ENCODE measurements around the gene GTF2E1. TPM values are rescaled to one million over a fixed set of nuclear protein-coding genes. Genes with fewer than 3 reads are reported as not detected.

GTF2E1 gene
- polyA plus RNA-seq, 3 donors = 6.1 to 7.9 (median 6.9) TPM

GRCh38 chr3:120775411-120775810 lies 32.9 kb downstream of the GTF2E1 start:
- no peaks in the 10 kb centered on the region for H3K79me2 ChIP-seq (ENCODE audit: insufficient read depth, low read length)
- H3K9me3 Mint-ChIP-seq = no peaks in the 10 kb centered on the region
- no peaks in the 10 kb centered on the region for H3K27me3 Mint-ChIP-seq (ENCODE audit: low read depth in 3 of 3)
- no peaks in the 10 kb centered on the region for H3K9me3 ChIP-seq (replicated peaks in 1 of 2; ENCODE audit: control insufficient read depth in 1 of 2, insufficient read depth in 1 of 2, low read length in 2 of 2)
- no peak for DNase-seq
- H2AFZ ChIP-seq (ENCODE audit: insufficient read depth, low read depth, low read length, poor library complexity, severe bottlenecking) = no peak overlapping the region
- no peak overlapping the region for H3K27ac Mint-ChIP-seq
- H3K4me3 ChIP-seq (replicated peaks in 1 of 3; ENCODE audit: low read depth in 2 of 3, low read length in 3 of 3) = no peak overlapping the region
- peaks cover 24 to 25% of the 10 kb centered on the region in 2 donors for H3K36me3 Mint-ChIP-seq
- no peaks in the 10 kb centered on the region for H3K27me3 ChIP-seq (ENCODE audit: control insufficient read depth in 2 of 2, insufficient read depth in 2 of 2, low read length in 2 of 2)
- H3K27ac ChIP-seq (ENCODE audit: low read depth in 1 of 2, low read length in 2 of 2) = no peak overlapping the region
- TF ChIP-seq, protein P1, sequence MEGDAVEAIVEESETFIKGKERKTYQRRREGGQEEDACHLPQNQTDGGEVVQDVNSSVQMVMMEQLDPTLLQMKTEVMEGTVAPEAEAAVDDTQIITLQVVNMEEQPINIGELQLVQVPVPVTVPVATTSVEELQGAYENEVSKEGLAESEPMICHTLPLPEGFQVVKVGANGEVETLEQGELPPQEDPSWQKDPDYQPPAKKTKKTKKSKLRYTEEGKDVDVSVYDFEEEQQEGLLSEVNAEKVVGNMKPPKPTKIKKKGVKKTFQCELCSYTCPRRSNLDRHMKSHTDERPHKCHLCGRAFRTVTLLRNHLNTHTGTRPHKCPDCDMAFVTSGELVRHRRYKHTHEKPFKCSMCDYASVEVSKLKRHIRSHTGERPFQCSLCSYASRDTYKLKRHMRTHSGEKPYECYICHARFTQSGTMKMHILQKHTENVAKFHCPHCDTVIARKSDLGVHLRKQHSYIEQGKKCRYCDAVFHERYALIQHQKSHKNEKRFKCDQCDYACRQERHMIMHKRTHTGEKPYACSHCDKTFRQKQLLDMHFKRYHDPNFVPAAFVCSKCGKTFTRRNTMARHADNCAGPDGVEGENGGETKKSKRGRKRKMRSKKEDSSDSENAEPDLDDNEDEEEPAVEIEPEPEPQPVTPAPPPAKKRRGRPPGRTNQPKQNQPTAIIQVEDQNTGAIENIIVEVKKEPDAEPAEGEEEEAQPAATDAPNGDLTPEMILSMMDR (IDR thresholded peaks at IDR 0.05) = no peak
- no peak overlapping the region for H3K4me3 Mint-ChIP-seq
- no peaks in the 10 kb centered on the region for H3K4me1 Mint-ChIP-seq
- no peaks in the 10 kb centered on the region for H4K20me1 ChIP-seq (ENCODE audit: insufficient read depth, low read length)
- no peaks in the 10 kb centered on the region for H3K4me1 ChIP-seq (ENCODE audit: control insufficient read depth in 1 of 2, insufficient read depth in 2 of 2, low read length in 2 of 2)
- H3K4me2 ChIP-seq (replicated peaks; ENCODE audit: extremely low read depth, low read length, poor library complexity, severe bottlenecking) = no peak overlapping the region
- intact Hi-C loops (cut with micrococcal nuclease) = no loop called here
- H3K9ac ChIP-seq (ENCODE audit: insufficient read depth, low read length, poor library complexity, severe bottlenecking) = no peak overlapping the region
- WGBS (ENCODE audit: insufficient coverage) = 100% methylated on average over 2 of the region's 4 CpGs
- peaks cover 54 to 92% of the 10 kb centered on the region in 2 donors for H3K36me3 ChIP-seq (replicated peaks in 1 of 2; ENCODE audit: control insufficient read depth in 1 of 2, insufficient read depth in 2 of 2, low read length in 2 of 2)

DNA sequence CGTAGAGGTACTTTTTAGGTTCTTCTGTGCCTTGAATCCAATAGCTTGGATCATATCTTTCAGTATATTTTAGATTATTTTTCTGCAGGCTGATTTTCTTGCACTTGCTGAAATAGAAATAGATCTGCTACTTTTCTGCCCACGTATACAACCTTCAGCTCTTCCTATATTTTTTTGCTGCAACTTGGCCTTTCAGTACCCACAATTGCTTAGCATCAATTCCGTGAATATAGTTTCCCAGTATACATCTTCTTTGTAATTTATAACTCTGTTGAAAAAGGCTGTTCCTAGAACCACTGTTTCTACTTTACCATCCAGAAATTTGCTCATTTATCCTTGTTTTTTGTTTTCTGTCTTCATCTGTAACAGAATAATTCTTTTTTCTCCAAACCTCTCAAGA lies 36.2 kb downstream of the GTF2E1 start:
- Histone ChIP-seq H3K27ac (ENCODE audit: low read depth in 1 of 2, low read length in 2 of 2) (no peak overlapping the region), H3K4me3 (replicated peaks in 1 of 3; ENCODE audit: low read depth in 2 of 3, low read length in 3 of 3) (no peak overlapping the region), H2AFZ (ENCODE audit: insufficient read depth, low read depth, low read length, poor library complexity, severe bottlenecking) (no peak overlapping the region), H3K4me1 (ENCODE audit: control insufficient read depth in 1 of 2, insufficient read depth in 2 of 2, low read length in 2 of 2) (no peaks in the 10 kb centered on the region), H3K9ac (ENCODE audit: insufficient read depth, low read length, poor library complexity, severe bottlenecking) (no peak overlapping the region), H3K79me2 (ENCODE audit: insufficient read depth, low read length) (no peaks in the 10 kb centered on the region), H3K4me2 (replicated peaks; ENCODE audit: extremely low read depth, low read length, poor library complexity, severe bottlenecking) (no peak overlapping the region), H4K20me1 (ENCODE audit: insufficient read depth, low read length) (no peaks in the 10 kb centered on the region), H3K27me3 (ENCODE audit: control insufficient read depth in 2 of 2, insufficient read depth in 2 of 2, low read length in 2 of 2) (no peaks in the 10 kb centered on the region), H3K36me3 (replicated peaks in 1 of 2; ENCODE audit: control insufficient read depth in 1 of 2, insufficient read depth in 2 of 2, low read length in 2 of 2) (peaks cover 47 to 87% of the 10 kb centered on the region in 2 donors), H3K9me3 (replicated peaks in 1 of 2; ENCODE audit: control insufficient read depth in 1 of 2, insufficient read depth in 1 of 2, low read length in 2 of 2) (no peaks in the 10 kb centered on the region)
- no peak for DNase-seq
- TF ChIP-seq, protein P1 (IDR thresholded peaks at IDR 0.05) = no peak
- no peak overlapping the region for H3K4me3 Mint-ChIP-seq
- intact Hi-C loops (cut with micrococcal nuclease) = no loop called here
- no peaks in the 10 kb centered on the region for H3K27me3 Mint-ChIP-seq (ENCODE audit: low read depth in 3 of 3)
- no peaks in the 10 kb centered on the region for H3K4me1 Mint-ChIP-seq
- no peak overlapping the region for H3K27ac Mint-ChIP-seq
- no CpG with 5 or more reads among the region's 3 CpGs for WGBS (ENCODE audit: insufficient coverage)
- peaks cover 32 to 37% of the 10 kb centered on the region in 2 donors for H3K36me3 Mint-ChIP-seq
- H3K9me3 Mint-ChIP-seq = no peaks in the 10 kb centered on the region

Data from CD14-positive monocyte (primary cell).